DND-41 (cell line): ENCODE results near the gene R3HCC1L.

Source experiments
- ATAC-seq: fragments of 200-7000 bp; cut with Tn5 transposase; 3 replicates; pipeline ENCODE4 v1.9.1; 2021; ENCODE audit warnings: low read depth; ENCODE audit not compliant: insufficient read depth
- DNase-seq: peaks from one replicate; pipeline ENCODE4 v3.0.0-alpha.2; 2020
- H2AFZ ChIP-seq: 2 replicates; pipeline ENCODE4 v1.6.0; 2012; ENCODE audit warnings: low read depth, low read length
- H3K27ac ChIP-seq: 2 replicates; pipeline ENCODE4 v1.5.1; 2012; ENCODE audit warnings: low read length, inconsistent platforms
- H3K27me3 ChIP-seq: fragments of 200-600 bp; sonication (generic); 2 replicates; pipeline ENCODE4 v1.6.0; 2012; ENCODE audit warnings: low read length, mild to moderate bottlenecking, inconsistent platforms; ENCODE audit not compliant: insufficient read depth, poor library complexity
- H3K36me3 ChIP-seq: 2 replicates; pipeline ENCODE4 v1.5.1; 2012; ENCODE audit warnings: low read length, inconsistent platforms; ENCODE audit not compliant: insufficient read depth
- H3K4me1 ChIP-seq: 2 replicates; pipeline ENCODE4 v1.5.1; 2012; ENCODE audit warnings: mild to moderate bottlenecking, low read length; ENCODE audit not compliant: insufficient read depth
- H3K4me2 ChIP-seq: 2 replicates; pipeline ENCODE4 v1.6.0; 2012; ENCODE audit warnings: mild to moderate bottlenecking, moderate library complexity, low read length, inconsistent platforms; ENCODE audit not compliant: insufficient read depth
- H3K4me3 ChIP-seq, 2 experiments: fragments of 200-600 bp in 1 of 2; shearing (Covaris generic) in 1 of 2; 2 replicates each; pipeline ENCODE4 v1.5.1; 2012 to 2016; ENCODE audit warnings: inconsistent platforms in 2 of 2, low read length in 2 of 2, mild to moderate bottlenecking in 2 of 2, low read depth in 1 of 2, moderate library complexity in 1 of 2
- H3K79me2 ChIP-seq: 2 replicates; pipeline ENCODE4 v1.6.0; 2012; ENCODE audit warnings: low read length, inconsistent platforms; ENCODE audit not compliant: insufficient read depth
- H3K9ac ChIP-seq: 2 replicates; pipeline ENCODE4 v1.6.0; 2012; ENCODE audit warnings: low read depth, mild to moderate bottlenecking, inconsistent platforms, low read length, moderate library complexity
- H3K9me3 ChIP-seq: 2 replicates; pipeline ENCODE4 v1.5.1; 2012; ENCODE audit warnings: low read length, moderate library complexity, mild to moderate bottlenecking, inconsistent platforms; ENCODE audit not compliant: insufficient read depth, severe bottlenecking
- H4K20me1 ChIP-seq: 2 replicates; pipeline ENCODE4 v1.6.0; 2012; ENCODE audit warnings: low read length; ENCODE audit not compliant: insufficient read depth
- CTCF ChIP-seq: IDR thresholded peaks from 2 replicates; pipeline ENCODE4 v1.5.1; 2012; ENCODE audit warnings: borderline replicate concordance, low read length, moderate library complexity, mild to moderate bottlenecking; ENCODE audit not compliant: poor library complexity, severe bottlenecking; ENCODE audit errors: extremely low read depth
- EZH2 ChIP-seq: IDR thresholded peaks from 3 replicates; pipeline ENCODE4 v1.6.1; 2012; ENCODE audit warnings: borderline replicate concordance, low read depth, mild to moderate bottlenecking, moderate library complexity, low read length, inconsistent platforms; ENCODE audit not compliant: severe bottlenecking

The R3HCC1L gene

GRCh38 chr10:98134431-98135221 lies at the start of gene R3HCC1L:
Gene R3HCC1L (plus strand): TSS chr10:98134657. CDS start chr10:98208115, 73,458 bp downstream.
- Histone ChIP-seq H3K4me1 (peaks cover 43% of the 10 kb centered on the region), H4K20me1 (peaks cover 21% of the 10 kb centered on the region; the same call in 1 of the 2 replicates), H3K4me3 (peak within 1 kb of the TSS; percentile 91 to 93), H3K9ac (peak within 1 kb of the TSS; percentile 96), H3K9me3 (peaks cover 7% of the 10 kb centered on the region), H3K36me3 (no peaks in the 10 kb centered on the region; the same call in 1 of the 2 replicates), H3K79me2 (peaks cover 52% of the 10 kb centered on the region), H2AFZ (peak within 1 kb of the TSS; percentile 99), H3K27ac (peak within 1 kb of the TSS; percentile 94), H3K4me2 (peak within 1 kb of the TSS; percentile 85), H3K27me3 (no peaks in the 10 kb centered on the region)
- peak; percentile 95 for DNase-seq
- ATAC-seq = peak; percentile 94
- TF ChIP-seq CTCF (no peak), EZH2 (no peak)

GRCh38 chr10:98085238-98085637 lies 49.2 kb upstream of the R3HCC1L start:
- DNase-seq (no peak), ATAC-seq (no peak)
- H3K27me3 ChIP-seq = no peaks in the 10 kb centered on the region
- H3K9ac ChIP-seq = no peak overlapping the region
- H3K4me3 ChIP-seq = no peak overlapping the region
- H3K27ac ChIP-seq = no peak overlapping the region
- no peak overlapping the region for H2AFZ ChIP-seq
- no peaks in the 10 kb centered on the region for H3K79me2 ChIP-seq
- H3K4me1 ChIP-seq = no peaks in the 10 kb centered on the region
- no peak overlapping the region for H3K4me2 ChIP-seq
- no peaks in the 10 kb centered on the region for H4K20me1 ChIP-seq
- H3K36me3 ChIP-seq = no peaks in the 10 kb centered on the region
- H3K9me3 ChIP-seq = no peaks in the 10 kb centered on the region
- no peak for TF ChIP-seq CTCF
- no peak for TF ChIP-seq EZH2

- Histone ChIP-seq H3K27me3 (no peaks in the 10 kb centered on the region), H3K36me3 (no peaks in the 10 kb centered on the region)
- no peak for ATAC-seq
Observed at GRCh38 chr10:98086837-98087708, 47.4 kb upstream of the R3HCC1L start.

More at GRCh38 chr10:98086837-98087708, 47.4 kb upstream of the R3HCC1L start:
- no peak for DNase-seq
- H3K79me2 ChIP-seq = no peaks in the 10 kb centered on the region
- no peaks in the 10 kb centered on the region for H4K20me1 ChIP-seq
- no peak for TF ChIP-seq EZH2
- no peak for TF ChIP-seq CTCF
- no peak overlapping the region for H3K27ac ChIP-seq
- H2AFZ ChIP-seq = no peak overlapping the region
- no peak overlapping the region for H3K9ac ChIP-seq
- H3K4me2 ChIP-seq = no peak overlapping the region
- no peak overlapping the region for H3K4me3 ChIP-seq
- no peaks in the 10 kb centered on the region for H3K4me1 ChIP-seq
- no peaks in the 10 kb centered on the region for H3K9me3 ChIP-seq
